Activated B cell treated with CpG ODN at 0.5 μM for 24 hours (primary cell): ENCODE data around the gene TMEM63B. TPM values are rescaled to one million over a fixed set of nuclear protein-coding genes. Genes with fewer than 3 reads are reported as not detected.

Experiments
- ATAC-seq: fragments of 200-7000 bp; cut with Tn5 transposase; one replicate; pipeline ENCODE4 v1.10.0; 2021; ENCODE audit warnings: low read depth, mild to moderate bottlenecking, moderate library complexity
- CTCF ChIA-PET: fragments of 350-600 bp; sonication (Branson Sonifier 250); formaldehyde crosslinking; loops from one replicate; lab custom pipeline; 2021; ENCODE audit warnings: antibody characterized with exemption; lab: Charles Lee
- POLR2A ChIA-PET: fragments of 350-600 bp; sonication (Branson Sonifier 250); formaldehyde crosslinking; loops from one replicate; lab custom pipeline; 2021; ENCODE audit warnings: antibody characterized with exemption; lab: Charles Lee
- DNase-seq: peaks from one replicate; pipeline ENCODE4 v3.0.0; 2022
- H3K27ac Mint-ChIP-seq: one replicate; pipeline ENCODE4 v1.8.0; 2020; ENCODE audit warnings: mixed read lengths
- H3K27me3 Mint-ChIP-seq: one replicate; pipeline ENCODE4 v1.8.0; 2021; ENCODE audit warnings: mixed read lengths
- H3K36me3 Mint-ChIP-seq: one replicate; pipeline ENCODE4 v1.8.0; 2021; ENCODE audit warnings: low read depth, mixed read lengths
- H3K4me1 Mint-ChIP-seq: one replicate; pipeline ENCODE4 v1.8.0; 2021; ENCODE audit warnings: mixed read lengths
- H3K4me3 Mint-ChIP-seq: one replicate; pipeline ENCODE4 v1.8.0; 2020; ENCODE audit warnings: mild to moderate bottlenecking, mixed read lengths
- H3K9me3 Mint-ChIP-seq: one replicate; pipeline ENCODE4 v1.8.0; 2020; ENCODE audit warnings: mixed read lengths
- CTCF ChIP-seq: fragments of 200-600 bp; IDR thresholded peaks from one replicate; pipeline ENCODE4 v1.8.0; 2022; ENCODE audit warnings: antibody characterized with exemption, mild to moderate bottlenecking
- intact Hi-C: fragments of 100-400 bp; cut with micrococcal nuclease; formaldehyde crosslinking; loops from one replicate; pipeline ENCODE4 v1.15.1; 2024
- total RNA-seq: library from RNA; stranded (reverse); gene quantifications from 2 replicates; pipeline ENCODE4 v1.2.3, GENCODE V29; 2022

The TMEM63B gene
- total RNA-seq, 1 donor from 2014 or later, result 13.9 TPM

DNA sequence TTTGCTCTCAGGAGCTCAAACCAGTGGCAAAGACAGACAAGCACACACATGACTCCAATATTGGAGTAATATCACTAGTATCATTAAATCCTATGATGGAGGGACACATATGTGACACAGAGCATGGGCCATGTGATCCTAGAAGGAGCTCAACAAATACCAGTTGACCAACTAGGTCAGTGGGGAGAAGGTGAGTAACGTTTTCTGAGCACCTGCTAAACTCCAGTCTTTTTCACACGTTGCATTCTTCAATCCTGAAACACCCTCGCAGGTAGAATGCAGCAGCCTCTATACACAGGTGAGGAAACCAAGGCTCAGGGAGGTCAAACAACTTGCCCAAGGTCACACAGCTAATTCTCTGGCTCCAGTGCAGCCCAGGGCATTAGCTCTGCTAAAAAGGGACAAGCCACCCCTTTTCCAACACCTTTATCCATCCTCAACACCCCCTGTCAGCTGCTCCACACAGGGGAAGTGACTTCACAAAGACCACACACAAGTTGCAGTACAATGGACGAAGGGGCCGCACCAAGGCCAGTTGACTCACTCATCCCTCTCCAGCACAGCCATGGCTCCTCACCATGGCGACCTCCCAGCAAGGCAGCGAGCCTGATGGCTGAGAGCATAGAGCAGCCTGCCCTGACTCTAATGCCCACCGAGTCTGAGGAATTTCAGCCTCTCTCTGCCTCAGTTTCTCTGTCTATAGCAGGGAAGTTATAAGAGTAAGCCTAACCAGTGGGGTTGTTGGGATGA is 35.7 kb downstream of the TMEM63B start:
- H3K27me3 Mint-ChIP-seq, result peaks cover 27% of the 10 kb centered on the region
- ChIA-PET POLR2A (no interaction called here), CTCF (interaction anchor here (1.0 kb wide), 1 partner anchor 65 kb away, joined by 3 read pairs; no protein-coding TSS in a partner anchor)
- no peak overlapping the region for H3K4me3 Mint-ChIP-seq
- no peak for TF ChIP-seq CTCF
- no peaks in the 10 kb centered on the region for H3K36me3 Mint-ChIP-seq
- ATAC-seq, result no peak
- no peaks in the 10 kb centered on the region for H3K9me3 Mint-ChIP-seq
- intact Hi-C loops, result no loop called here
- DNase-seq, result no peak
- H3K4me1 Mint-ChIP-seq, result no peaks in the 10 kb centered on the region
- H3K27ac Mint-ChIP-seq, result no peak overlapping the region

DNA sequence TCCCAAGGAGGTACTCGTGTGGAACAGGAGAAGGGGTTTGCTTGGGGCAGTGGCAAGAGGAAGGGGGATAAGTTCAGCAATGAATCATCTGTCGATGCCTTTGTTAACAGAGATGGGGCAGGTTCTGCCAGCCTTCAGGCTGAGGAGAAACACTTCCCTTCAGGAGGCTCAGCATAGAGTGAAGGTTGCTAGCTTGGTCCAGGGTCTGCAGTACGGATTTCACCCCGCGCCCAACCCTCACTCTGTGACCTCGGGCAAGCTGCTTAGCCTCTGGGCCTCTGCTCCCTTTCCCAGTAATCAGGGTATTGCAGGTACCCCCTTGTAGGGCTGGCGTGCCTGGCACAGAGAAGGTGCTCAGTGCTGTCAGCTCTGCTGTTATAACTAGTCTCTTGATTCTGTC is 38.8 kb downstream of the TMEM63B start:
- H3K27me3 Mint-ChIP-seq, result peaks cover 31% of the 10 kb centered on the region
- intact Hi-C loops, result no loop called here
- no peak overlapping the region for H3K27ac Mint-ChIP-seq
- no peaks in the 10 kb centered on the region for H3K4me1 Mint-ChIP-seq
- POLR2A ChIA-PET, result no interaction called here
- DNase-seq (no peak), ATAC-seq (no peak)
- H3K36me3 Mint-ChIP-seq, result no peaks in the 10 kb centered on the region
- no peaks in the 10 kb centered on the region for H3K9me3 Mint-ChIP-seq
- TF ChIP-seq CTCF, result no peak
- no peak overlapping the region for H3K4me3 Mint-ChIP-seq
- CTCF ChIA-PET, result no interaction called here

- no peaks in the 10 kb centered on the region for H3K4me1 Mint-ChIP-seq
- no peaks in the 10 kb centered on the region for H3K36me3 Mint-ChIP-seq
- ChIA-PET CTCF (no interaction called here), POLR2A (no interaction called here)
- DNase-seq (no peak), ATAC-seq (no peak)
- no peaks in the 10 kb centered on the region for H3K9me3 Mint-ChIP-seq
- peaks cover 31% of the 10 kb centered on the region for H3K27me3 Mint-ChIP-seq
- intact Hi-C loops, result no loop called here
- no peak overlapping the region for H3K27ac Mint-ChIP-seq
- no peak for TF ChIP-seq CTCF
- H3K4me3 Mint-ChIP-seq, result no peak overlapping the region
These were observed 39.3 kb downstream of the TMEM63B start for GRCh38 chr6:44166591-44167184.

GRCh38 chr6:44167567-44167966 is 40.2 kb downstream of the TMEM63B start:
- ChIA-PET CTCF (interaction anchor here (0.6 kb wide), 1 partner anchor 37 kb away, joined by 3 read pairs; no protein-coding TSS in a partner anchor), POLR2A (no interaction called here)

More at GRCh38 chr6:44167567-44167966, 40.2 kb downstream of the TMEM63B start:
- DNase-seq, result no peak
- no peak overlapping the region for H3K4me3 Mint-ChIP-seq
- no peaks in the 10 kb centered on the region for H3K36me3 Mint-ChIP-seq
- H3K9me3 Mint-ChIP-seq, result no peaks in the 10 kb centered on the region
- no peaks in the 10 kb centered on the region for H3K4me1 Mint-ChIP-seq
- intact Hi-C loops, result no loop called here
- no peak for ATAC-seq
- no peak for TF ChIP-seq CTCF
- H3K27ac Mint-ChIP-seq, result no peak overlapping the region
- peaks cover 29% of the 10 kb centered on the region for H3K27me3 Mint-ChIP-seq
